ENCODE results near the gene KRTAP1-5.

KRTAP1-5 gene

GRCh38 chr17:40984226-40984625 is 42.8 kb downstream of the KRTAP1-5 start, which contains the start of gene KRT40:
Gene KRT40, minus strand, starts transcription at chr17:40984326. Its CDS starts 53 bp downstream, at chr17:40984273.
- Histone ChIP-seq H3K4me3 (ENCODE audit: low read length) (no peak within 1 kb of the TSS), H3K9me3 (replicated peaks; ENCODE audit: insufficient read depth, low read length) (no peaks in the 10 kb centered on the region), H3K4me1 (ENCODE audit: low read length) (no peaks in the 10 kb centered on the region), H3K79me2 (ENCODE audit: low read length) (no peaks in the 10 kb centered on the region), H3K4me2 (ENCODE audit: low read depth, low read length) (no peak within 1 kb of the TSS), H3K9me2 (replicated peaks; ENCODE audit: insufficient read depth, low read length) (no peaks in the 10 kb centered on the region), H3K27ac (ENCODE audit: low read length) (no peak within 1 kb of the TSS), H4K20me1 (ENCODE audit: insufficient read depth, low read length) (no peaks in the 10 kb centered on the region), H3F3A (ENCODE audit: insufficient read depth, low read length) (no peaks in the 10 kb centered on the region), H3K36me3 (replicated peaks; ENCODE audit: insufficient read depth, low read length) (no peaks in the 10 kb centered on the region), H2AFZ (ENCODE audit: low read length) (no peak within 1 kb of the TSS), H3K27me3 (replicated peaks; ENCODE audit: insufficient read depth, low read length) (no peaks in the 10 kb centered on the region; the same call in 1 of the 2 replicates), H3K9ac (ENCODE audit: low read length) (no peak within 1 kb of the TSS)
- no peak for DNase-seq
- TF ChIP-seq CTCF (IDR thresholded peaks at IDR 0.05; ENCODE audit: low read length) (no peak), EZH2 (optimal IDR thresholded peaks at IDR 0.05; ENCODE audit: low read depth, low read length) (no peak), EZH2phosphoT487 (IDR thresholded peaks at IDR 0.05; ENCODE audit: low read length) (no peak)

DNA sequence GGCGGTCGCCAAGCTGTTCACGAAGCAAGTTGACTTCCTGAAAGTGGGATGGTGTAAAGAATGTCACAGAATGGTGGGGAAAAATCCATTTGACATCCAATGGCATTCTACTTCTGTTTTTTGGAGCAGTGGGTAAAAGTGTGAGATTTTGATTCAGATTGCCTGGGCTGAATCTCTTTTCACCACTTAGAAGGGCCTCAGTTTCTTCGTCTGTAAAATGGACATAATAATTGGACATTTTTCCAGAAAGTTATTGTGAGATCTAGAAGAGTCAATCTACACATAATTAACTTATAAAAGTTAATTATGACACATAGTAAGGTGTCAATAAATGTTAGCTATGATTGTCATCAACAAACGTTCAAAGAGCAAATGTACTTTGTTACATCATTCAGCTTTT is 45.9 kb downstream of the KRTAP1-5 start:
- TF ChIP-seq EZH2phosphoT487 (IDR thresholded peaks at IDR 0.05; ENCODE audit: low read length): no peak
- no peak for TF ChIP-seq CTCF (IDR thresholded peaks at IDR 0.05; ENCODE audit: low read length)
- no peak for TF ChIP-seq EZH2 (optimal IDR thresholded peaks at IDR 0.05; ENCODE audit: low read depth, low read length)
- Histone ChIP-seq H3K4me1 (ENCODE audit: low read length) (no peaks in the 10 kb centered on the region), H3K4me2 (ENCODE audit: low read depth, low read length) (no peak overlapping the region), H3F3A (ENCODE audit: insufficient read depth, low read length) (no peaks in the 10 kb centered on the region), H3K4me3 (ENCODE audit: low read length) (no peak overlapping the region), H2AFZ (ENCODE audit: low read length) (no peak overlapping the region), H3K27me3 (replicated peaks; ENCODE audit: insufficient read depth, low read length) (no peaks in the 10 kb centered on the region; the same call in 1 of the 2 replicates), H4K20me1 (ENCODE audit: insufficient read depth, low read length) (no peaks in the 10 kb centered on the region), H3K36me3 (replicated peaks; ENCODE audit: insufficient read depth, low read length) (no peaks in the 10 kb centered on the region), H3K9me3 (replicated peaks; ENCODE audit: insufficient read depth, low read length) (no peaks in the 10 kb centered on the region), H3K27ac (ENCODE audit: low read length) (no peak overlapping the region), H3K9me2 (replicated peaks; ENCODE audit: insufficient read depth, low read length) (no peaks in the 10 kb centered on the region), H3K79me2 (ENCODE audit: low read length) (no peaks in the 10 kb centered on the region), H3K9ac (ENCODE audit: low read length) (no peak overlapping the region)
- no peak for DNase-seq

DNA sequence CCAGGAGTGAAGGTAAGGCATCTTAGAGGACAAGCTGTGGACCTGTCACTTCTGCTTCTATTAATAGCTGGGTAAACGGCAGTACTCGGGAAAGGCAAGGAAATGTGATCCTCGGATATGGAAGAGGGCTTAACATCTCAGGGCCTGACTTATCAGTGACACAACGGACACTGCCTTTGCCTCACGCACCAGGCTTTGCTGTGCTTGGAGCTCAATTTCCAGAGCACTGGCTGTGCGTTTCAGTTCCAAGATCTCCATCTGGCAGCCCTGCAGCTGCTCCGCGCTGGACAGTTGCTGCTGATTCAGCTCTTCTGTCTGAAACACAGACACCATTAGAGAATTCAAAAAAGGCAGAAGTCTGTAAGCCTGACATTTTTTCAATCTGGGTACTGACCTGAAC is 46.4 kb downstream of the KRTAP1-5 start:
- Histone ChIP-seq H3K27ac (ENCODE audit: low read length) (no peak overlapping the region), H3K9ac (ENCODE audit: low read length) (no peak overlapping the region), H4K20me1 (ENCODE audit: insufficient read depth, low read length) (no peaks in the 10 kb centered on the region), H2AFZ (ENCODE audit: low read length) (no peak overlapping the region), H3K27me3 (replicated peaks; ENCODE audit: insufficient read depth, low read length) (no peaks in the 10 kb centered on the region; the same call in 1 of the 2 replicates), H3K36me3 (replicated peaks; ENCODE audit: insufficient read depth, low read length) (no peaks in the 10 kb centered on the region), H3K9me3 (replicated peaks; ENCODE audit: insufficient read depth, low read length) (no peaks in the 10 kb centered on the region), H3F3A (ENCODE audit: insufficient read depth, low read length) (no peaks in the 10 kb centered on the region), H3K9me2 (replicated peaks; ENCODE audit: insufficient read depth, low read length) (no peaks in the 10 kb centered on the region), H3K4me2 (ENCODE audit: low read depth, low read length) (no peak overlapping the region), H3K4me3 (ENCODE audit: low read length) (no peak overlapping the region), H3K79me2 (ENCODE audit: low read length) (no peaks in the 10 kb centered on the region), H3K4me1 (ENCODE audit: low read length) (no peaks in the 10 kb centered on the region)
- no peak for DNase-seq
- TF ChIP-seq EZH2phosphoT487 (IDR thresholded peaks at IDR 0.05; ENCODE audit: low read length): no peak
- no peak for TF ChIP-seq CTCF (IDR thresholded peaks at IDR 0.05; ENCODE audit: low read length)
- TF ChIP-seq EZH2 (optimal IDR thresholded peaks at IDR 0.05; ENCODE audit: low read depth, low read length): no peak
